Muscle of back (tissue), 11 donors: ENCODE measurements around the gene IGSF11. TPM values are rescaled to one million over a fixed set of nuclear protein-coding genes. Genes with fewer than 3 reads are reported as not detected.
"Not testable (repeated sequence)": the region's sequence is repeated elsewhere in the genome, so short reads cannot be mapped to it uniquely, and the experiment has no call there.

ENCODE experiments used
- DNase-seq, 3 donors: peaks; one replicate each; pipeline versions ENCODE4 v3.0.0 to v3.0.0-alpha.2; 2013
- polyA plus RNA-seq, 10 donors: library from polyadenylated mRNA; unstranded; fragments of 120-200 nt; gene quantifications; one replicate each; pipeline ENCODE4 v1.2.1, GENCODE V29; 2013; ENCODE audit not compliant: insufficient read length in 10 of 10

The IGSF11 gene
- polyA plus RNA-seq, 10 donors = 0.98 to 6.2 (median 3.0) TPM

DNA sequence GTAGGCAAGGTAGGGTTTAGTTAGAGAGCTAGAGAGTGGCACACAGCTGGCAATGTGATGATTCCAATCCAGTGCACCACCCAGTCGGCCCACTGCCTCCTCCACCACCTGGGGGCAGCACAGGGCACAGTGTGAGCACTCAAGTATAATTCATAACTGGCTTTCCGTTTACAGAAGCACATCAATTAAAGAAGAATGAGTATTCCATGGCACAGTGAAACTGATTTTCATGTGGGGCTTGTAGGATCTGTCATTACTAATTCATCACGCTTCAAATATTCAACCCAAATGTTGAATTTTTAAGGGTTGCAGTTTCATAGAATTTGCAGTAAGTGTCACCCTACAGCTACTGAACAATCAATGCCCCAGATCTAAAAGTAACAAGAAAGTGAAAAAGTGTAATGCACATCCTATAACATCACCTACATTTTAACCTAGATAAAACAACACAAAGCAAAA, 149.9 kb downstream of the IGSF11 start:
- peak; percentile 7 to 44 (median 41) for DNase-seq

DNA sequence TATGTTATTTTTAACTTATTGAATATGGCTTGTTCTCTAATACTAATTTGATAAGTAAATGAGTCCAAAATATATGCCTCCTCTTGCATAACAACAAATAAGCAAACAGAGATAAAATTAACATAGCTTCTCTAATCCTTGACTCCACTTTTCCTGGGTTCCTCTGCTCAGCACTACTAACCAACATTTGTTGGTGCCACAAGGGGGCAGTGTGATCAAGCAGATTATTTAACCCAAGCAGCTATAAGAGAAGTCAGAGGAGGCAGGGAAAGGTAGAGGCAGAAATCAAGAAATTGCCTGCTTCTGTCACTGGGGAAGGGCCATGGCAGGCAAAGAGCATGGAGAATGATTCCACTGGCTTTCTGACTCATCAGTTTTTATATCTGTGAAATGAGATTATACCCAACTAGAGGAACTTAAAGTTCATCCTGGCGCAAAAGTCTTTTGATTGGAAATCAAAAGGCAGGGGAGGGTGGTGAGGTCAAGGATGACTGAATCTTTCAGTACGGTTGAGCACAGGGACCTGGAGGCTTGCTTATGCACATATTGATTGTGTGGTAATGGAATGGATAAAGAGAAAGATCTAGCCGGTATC, 152.2 kb downstream of the IGSF11 start:
- DNase-seq = peak; percentile 41 to 74 (median 68)

DNA sequence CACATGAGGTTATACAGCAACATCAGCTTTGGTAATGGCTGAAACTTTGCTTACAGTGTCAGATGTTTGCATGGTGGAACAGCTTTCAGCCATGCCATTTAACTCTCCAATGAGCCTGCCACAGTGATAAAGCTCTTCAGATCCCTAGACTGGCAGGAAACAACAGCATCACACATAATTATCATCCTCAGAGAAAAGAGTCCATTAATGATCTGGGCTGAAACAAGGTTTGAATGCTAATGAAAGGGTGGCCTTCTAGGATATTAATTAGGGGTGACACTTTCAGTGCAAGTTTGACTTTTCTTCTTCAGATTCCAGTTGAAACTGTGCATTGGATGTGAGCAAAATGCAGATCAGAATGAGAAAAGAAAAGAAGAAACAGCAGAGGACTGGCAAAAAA, 166.6 kb downstream of the IGSF11 start:
- no peak for DNase-seq

DNA sequence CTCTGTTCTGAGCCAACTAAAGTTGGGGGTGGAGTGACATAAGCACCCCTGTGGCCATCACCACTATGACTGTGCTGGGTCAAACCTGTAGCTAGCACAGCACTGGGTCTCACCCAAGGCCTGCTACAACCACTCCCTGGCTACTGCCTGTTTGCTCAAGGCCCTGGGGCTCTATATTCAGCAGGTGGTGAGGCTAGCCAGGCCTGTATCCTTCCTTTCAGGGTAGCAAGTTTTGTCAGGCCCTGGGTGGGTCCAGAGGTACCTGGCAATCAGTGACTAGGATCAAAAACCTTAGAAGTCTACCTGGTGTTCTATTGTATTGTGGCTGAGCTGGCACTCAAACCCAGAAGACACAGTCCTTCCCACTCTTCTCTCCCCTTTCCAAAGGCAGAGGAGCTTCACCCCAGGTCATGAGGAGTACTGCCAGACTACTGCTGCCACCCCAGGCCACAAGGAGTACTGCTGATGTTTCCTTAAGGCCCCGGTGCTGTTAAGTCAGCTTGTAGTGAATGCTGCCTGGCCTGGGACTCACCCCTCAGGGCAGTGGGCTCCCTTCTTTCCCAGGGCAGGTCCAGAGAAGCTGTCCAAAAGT, 170.8 kb downstream of the IGSF11 start:
- no peak for DNase-seq

DNA sequence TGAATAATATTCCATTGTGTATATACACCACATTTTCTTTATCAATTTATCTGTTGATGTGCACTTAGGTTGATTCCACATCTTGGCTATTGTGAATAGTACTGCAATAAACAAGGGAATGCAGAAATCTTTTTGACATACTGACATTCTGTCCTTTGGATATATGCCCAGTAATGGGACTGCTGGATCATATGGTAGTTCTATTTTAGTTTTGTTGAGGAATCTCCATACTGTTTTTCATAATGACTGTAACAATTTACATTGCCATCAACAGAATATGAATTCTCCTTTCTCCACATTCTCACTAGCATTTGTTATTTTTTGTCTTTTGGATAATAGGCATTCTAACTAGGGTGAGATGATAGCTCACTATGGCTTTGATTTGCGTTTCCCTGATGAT, 174.7 kb downstream of the IGSF11 start:
- no peak for DNase-seq

DNA sequence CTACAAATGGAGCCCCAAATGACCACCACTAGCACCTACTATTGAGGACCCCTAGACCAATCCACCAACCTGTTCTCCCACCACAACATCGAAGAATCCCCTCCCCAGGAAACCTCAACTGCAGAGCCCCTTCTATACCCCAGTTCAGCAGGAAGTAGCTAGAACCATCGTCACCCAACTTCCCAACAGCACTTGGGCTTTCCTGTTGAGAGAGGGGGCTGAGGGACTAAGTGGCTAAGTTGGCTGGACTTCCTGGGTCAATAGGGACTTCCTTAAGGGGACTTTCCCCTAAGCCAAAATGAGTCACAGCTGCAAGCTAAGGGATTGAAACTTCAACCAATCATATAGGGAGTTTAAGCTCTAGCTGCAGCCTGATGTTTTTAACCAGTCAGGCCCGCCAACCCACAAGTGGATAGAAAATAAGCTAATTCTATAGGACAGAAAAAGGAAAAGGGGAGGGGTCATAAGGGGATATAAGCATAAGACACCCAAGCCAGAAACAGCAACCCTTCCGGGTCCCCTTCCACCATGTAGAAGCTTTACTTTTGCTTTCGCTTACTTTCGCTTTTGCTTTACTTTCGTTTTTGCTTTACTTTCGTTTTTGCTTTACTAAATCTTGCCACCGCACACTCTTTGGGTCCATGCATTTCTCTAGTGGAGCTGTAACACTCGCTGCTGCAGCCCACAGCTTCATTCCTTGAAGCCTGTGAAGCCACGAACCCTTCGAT, 183.0 kb downstream of the IGSF11 start:
- DNase-seq = not testable (repeated sequence)

DNA sequence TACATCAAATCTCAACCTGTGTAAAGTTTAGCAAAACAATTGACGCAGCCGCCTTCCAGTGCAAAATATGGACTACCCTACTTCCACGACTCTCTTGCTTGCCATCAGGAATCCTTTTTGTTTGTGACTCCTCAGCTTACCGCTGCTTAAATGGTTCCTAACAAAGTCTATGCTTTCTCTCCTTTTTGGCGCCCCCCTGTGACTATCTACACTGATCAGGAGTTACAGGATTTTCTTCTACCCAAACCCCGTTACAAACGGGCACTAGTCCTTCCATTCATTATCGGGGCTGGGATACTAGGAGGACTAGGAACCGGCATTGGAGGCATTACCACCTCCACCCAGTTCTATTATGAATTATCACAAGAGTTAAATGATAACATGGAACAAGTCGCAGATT, 184.0 kb downstream of the IGSF11 start:
- DNase-seq = no peak

Other genes starting within 250 kb of the IGSF11 start
- not detected for gene TEX55, start 111.3 kb upstream of the IGSF11 start, polyA plus RNA-seq
- gene UPK1B, start 138.8 kb upstream of the IGSF11 start, polyA plus RNA-seq = 1 to 10 TPM in 1 of 10 donors, under 1 TPM in 5, not detected in 4; 0.08 to 3.6 (median 0.13) TPM
- 10 to 100 TPM; 10.1 to 17.1 (median 11.9) TPM for gene B4GALT4, start 206.0 kb upstream of the IGSF11 start, polyA plus RNA-seq